ENCODE measurements around the gene STRAP. TPM values are rescaled to one million over a fixed set of nuclear protein-coding genes. Genes with fewer than 3 reads are reported as not detected.
A peak's percentile ranks its signal among the peaks of the same experiment; 100 is the strongest.

The STRAP gene
- total RNA-seq, 1 donor from 2014 or later, result 140 TPM

DNA sequence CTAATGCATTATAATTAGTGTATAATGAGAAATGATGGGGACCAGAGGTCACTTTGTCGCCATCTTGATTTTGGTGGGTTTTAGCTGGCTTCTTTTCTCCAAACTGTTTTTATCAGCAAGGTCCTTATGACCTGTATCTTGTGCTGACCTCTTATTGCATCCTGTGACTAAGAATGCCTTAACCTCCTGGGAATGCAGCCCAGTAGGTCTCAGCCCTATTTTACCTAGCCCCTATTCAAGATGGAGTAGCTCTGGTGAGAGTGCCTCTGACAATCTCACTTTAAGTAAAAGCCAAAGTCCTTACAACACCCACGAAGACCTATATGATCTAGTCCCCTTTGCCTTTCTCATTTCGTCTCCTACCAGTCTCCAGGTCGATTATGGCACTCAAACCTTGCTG, 28.3 kb upstream of the STRAP start:
- H3K9me3 Mint-ChIP-seq, result no peaks in the 10 kb centered on the region
- peaks cover 9% of the 10 kb centered on the region for H3K27me3 Mint-ChIP-seq
- H3K27ac Mint-ChIP-seq, result no peak overlapping the region
- DNase-seq (ENCODE audit: extremely low spot score, unreplicated experiment), result no peak
- no peaks in the 10 kb centered on the region for H3K4me1 Mint-ChIP-seq (ENCODE audit: unreplicated experiment)
- H3K36me3 Mint-ChIP-seq, result no peaks in the 10 kb centered on the region
- H3K4me3 Mint-ChIP-seq, result no peak overlapping the region
- TF ChIP-seq, protein P1, sequence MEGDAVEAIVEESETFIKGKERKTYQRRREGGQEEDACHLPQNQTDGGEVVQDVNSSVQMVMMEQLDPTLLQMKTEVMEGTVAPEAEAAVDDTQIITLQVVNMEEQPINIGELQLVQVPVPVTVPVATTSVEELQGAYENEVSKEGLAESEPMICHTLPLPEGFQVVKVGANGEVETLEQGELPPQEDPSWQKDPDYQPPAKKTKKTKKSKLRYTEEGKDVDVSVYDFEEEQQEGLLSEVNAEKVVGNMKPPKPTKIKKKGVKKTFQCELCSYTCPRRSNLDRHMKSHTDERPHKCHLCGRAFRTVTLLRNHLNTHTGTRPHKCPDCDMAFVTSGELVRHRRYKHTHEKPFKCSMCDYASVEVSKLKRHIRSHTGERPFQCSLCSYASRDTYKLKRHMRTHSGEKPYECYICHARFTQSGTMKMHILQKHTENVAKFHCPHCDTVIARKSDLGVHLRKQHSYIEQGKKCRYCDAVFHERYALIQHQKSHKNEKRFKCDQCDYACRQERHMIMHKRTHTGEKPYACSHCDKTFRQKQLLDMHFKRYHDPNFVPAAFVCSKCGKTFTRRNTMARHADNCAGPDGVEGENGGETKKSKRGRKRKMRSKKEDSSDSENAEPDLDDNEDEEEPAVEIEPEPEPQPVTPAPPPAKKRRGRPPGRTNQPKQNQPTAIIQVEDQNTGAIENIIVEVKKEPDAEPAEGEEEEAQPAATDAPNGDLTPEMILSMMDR (conservative IDR thresholded peaks at IDR 0.05), result no peak

DNA sequence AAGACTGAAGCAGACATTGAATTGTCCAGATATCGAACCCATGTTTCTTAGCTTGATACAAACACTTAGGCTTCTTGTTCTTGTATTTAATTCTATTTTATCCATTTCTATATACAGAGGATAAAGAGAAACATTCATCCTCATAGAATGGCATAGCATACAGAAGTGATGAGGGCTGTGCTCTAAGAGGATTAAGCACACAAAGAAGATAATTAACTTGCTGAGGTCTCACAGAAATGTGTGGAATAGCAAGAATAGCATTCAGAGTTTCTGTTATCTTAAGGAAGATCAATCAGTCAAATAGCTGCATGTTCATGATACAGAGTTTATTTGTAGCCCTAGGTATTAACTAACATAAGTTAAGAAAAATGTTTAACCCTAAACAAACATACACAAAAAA, 27.3 kb upstream of the STRAP start:
- H3K9me3 Mint-ChIP-seq, result no peaks in the 10 kb centered on the region
- no peak overlapping the region for H3K4me3 Mint-ChIP-seq
- H3K27me3 Mint-ChIP-seq, result peaks cover 9% of the 10 kb centered on the region
- TF ChIP-seq, protein P1 (conservative IDR thresholded peaks at IDR 0.05), result no peak
- no peaks in the 10 kb centered on the region for H3K36me3 Mint-ChIP-seq
- no peak for DNase-seq (ENCODE audit: extremely low spot score, unreplicated experiment)
- no peaks in the 10 kb centered on the region for H3K4me1 Mint-ChIP-seq (ENCODE audit: unreplicated experiment)
- H3K27ac Mint-ChIP-seq, result no peak overlapping the region

DNA sequence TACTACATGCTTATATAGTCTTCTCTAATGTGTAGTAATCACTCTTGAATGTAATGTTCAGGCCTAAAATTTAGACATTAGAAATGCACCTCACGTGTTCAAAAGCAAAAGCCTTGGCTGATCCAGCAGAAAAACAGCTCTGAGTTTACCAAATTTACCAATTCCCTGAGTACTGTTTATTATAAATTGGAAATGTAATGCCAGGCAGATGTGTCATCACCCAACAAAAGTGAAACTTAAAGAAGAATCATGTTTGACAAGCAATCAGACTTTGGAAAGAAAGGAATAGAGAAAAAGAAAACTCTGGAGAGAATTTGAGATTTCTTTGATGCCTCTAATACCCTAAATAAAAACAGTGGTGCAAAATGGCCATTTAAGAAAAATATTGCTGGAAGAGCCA, 26.5 kb upstream of the STRAP start:
- no peak for DNase-seq (ENCODE audit: extremely low spot score, unreplicated experiment)
- TF ChIP-seq, protein P1 (conservative IDR thresholded peaks at IDR 0.05), result no peak
- Mint-ChIP-seq H3K27ac (no peak overlapping the region), H3K27me3 (peaks cover 10% of the 10 kb centered on the region), H3K4me1 (ENCODE audit: unreplicated experiment) (no peaks in the 10 kb centered on the region), H3K4me3 (no peak overlapping the region), H3K36me3 (no peaks in the 10 kb centered on the region), H3K9me3 (no peaks in the 10 kb centered on the region)

DNA sequence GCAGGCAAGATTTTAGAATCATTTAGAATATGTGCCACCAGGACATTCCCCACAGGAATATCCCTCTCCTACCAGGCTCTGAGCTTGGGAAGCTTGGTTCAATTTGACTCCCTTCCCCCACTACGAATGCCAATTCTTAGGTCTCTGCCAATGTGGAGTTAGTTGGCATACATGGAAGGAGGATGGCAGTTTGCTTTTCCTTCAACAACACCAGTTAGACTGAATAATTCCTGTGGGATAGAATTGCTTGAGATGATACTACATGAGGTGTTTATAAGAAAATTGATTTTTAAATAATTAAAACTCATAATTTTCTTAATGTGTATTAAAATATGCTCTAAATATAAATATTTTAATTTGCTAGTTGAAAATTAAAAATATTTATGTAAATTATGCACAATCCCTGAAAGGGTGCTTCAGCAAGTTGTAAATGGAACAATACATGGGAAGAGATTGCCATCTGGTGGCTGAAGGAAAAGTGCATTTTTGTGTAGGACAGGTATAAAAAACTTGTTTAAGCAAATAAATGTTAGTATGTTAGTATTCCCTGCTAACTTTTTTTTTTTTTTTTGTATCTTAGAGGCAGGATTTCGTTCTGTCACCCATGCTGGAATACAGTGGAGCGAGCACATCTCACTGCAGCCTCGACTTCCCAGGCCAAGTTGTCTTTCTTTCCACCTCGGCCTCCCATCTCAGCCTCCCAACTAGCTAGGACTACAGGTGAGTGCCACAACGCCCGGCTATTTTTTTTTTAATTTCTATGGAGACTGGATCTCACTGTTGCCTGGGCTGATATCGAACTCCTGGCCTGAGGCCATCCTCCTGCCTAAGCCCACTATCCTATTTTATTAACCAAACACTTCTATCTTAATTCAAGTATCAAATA, 25.8 kb upstream of the STRAP start:
- Mint-ChIP-seq H3K27ac (no peak overlapping the region), H3K4me1 (ENCODE audit: unreplicated experiment) (no peaks in the 10 kb centered on the region), H3K27me3 (peaks cover 15% of the 10 kb centered on the region), H3K36me3 (no peaks in the 10 kb centered on the region), H3K4me3 (no peak overlapping the region), H3K9me3 (no peaks in the 10 kb centered on the region)
- TF ChIP-seq, protein P1 (conservative IDR thresholded peaks at IDR 0.05), result peak; percentile 97
- DNase-seq (ENCODE audit: extremely low spot score, unreplicated experiment), result no peak

DNA sequence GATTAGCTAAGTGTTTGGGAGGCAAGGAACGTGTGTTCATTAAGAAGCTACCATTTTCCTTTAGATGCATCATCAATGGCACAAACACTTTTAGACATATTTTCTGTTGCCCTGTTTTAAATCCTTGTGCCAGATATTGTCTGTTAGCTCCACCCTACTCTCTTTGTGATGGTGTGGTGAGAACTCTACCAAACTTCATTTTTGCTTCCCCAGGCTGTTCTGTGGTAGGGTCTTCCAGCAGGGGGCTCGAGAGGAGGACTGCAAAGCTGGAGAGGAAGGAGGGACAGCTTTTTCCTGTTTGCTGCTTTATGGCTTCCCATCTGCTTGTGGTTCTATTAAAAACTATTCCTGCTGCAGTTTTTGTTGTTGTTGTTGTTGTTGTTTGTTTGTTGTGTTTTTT, 23.8 kb upstream of the STRAP start:
- TF ChIP-seq, protein P1 (conservative IDR thresholded peaks at IDR 0.05), result peak; percentile 59
- H3K36me3 Mint-ChIP-seq, result no peaks in the 10 kb centered on the region

More for the DNA sequence above, 23.8 kb upstream of the STRAP start:
- no peaks in the 10 kb centered on the region for H3K9me3 Mint-ChIP-seq
- H3K4me1 Mint-ChIP-seq (ENCODE audit: unreplicated experiment), result no peaks in the 10 kb centered on the region
- H3K27me3 Mint-ChIP-seq, result peaks cover 17% of the 10 kb centered on the region
- no peak overlapping the region for H3K27ac Mint-ChIP-seq
- no peak for DNase-seq (ENCODE audit: extremely low spot score, unreplicated experiment)
- H3K4me3 Mint-ChIP-seq, result no peak overlapping the region
